LNCaP clone FGC (cell line): ENCODE measurements around the gene CRISPLD2.

Source experiments
- DNase-seq: peaks from one replicate; pipeline ENCODE4 v3.0.0-alpha.2; 2011; ENCODE audit warnings: low read depth
- H3K4me3 ChIP-seq: 2 replicates; pipeline ENCODE4 v1.5.1; 2011; ENCODE audit warnings: mild to moderate bottlenecking, low read depth, low read length, control low read depth
- CTCF ChIP-seq: IDR thresholded peaks from 2 replicates; pipeline ENCODE4 v1.5.1; 2012; ENCODE audit warnings: mild to moderate bottlenecking; ENCODE audit not compliant: control insufficient read depth, insufficient read depth; ENCODE audit errors: extremely low read depth

The CRISPLD2 gene

DNA sequence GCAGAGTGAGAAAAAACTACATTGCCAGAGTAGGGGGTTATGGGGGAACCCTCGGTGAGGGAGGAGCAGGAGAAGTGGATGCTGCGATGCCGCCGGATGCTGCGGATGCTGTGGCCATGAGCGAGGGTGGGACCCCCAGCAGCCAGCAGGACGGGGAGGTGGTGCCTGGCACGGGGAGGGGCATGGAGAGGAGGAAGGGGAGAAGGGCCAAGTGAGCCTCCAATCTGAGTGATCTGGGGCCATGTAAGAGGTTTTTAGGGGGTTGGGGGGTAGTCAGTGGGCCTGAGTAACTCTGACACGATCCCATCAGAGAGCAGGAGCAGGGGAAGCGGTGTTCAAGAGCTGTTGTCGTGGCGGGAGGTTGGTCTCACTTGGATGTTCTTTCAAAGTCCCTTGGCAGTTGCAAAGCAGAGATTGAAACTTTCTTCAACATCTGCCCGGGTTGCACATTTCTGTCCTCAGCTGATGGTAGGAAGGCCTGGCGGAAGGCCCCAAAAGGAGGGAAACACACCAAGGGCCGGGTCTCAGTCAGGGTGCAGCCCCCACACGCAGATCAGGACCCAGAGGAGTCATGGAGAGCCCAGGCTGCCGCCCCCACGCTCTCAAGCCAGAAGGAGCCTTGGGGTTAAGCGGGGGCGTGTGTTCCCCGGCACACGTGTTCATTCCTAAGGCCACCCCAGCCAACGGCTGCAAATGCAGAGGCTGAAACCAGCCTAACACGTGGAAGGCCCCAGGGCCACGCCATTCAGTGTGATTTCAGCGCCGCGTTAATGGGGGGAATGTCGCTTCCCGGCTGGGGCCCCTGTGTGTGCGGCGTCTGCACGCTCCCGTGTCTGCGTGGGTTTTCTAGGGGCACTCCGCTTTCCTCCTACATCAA is 109.9 kb downstream of the CRISPLD2 start:
- no peak for TF ChIP-seq CTCF
- DNase-seq = no peak
- H3K4me3 ChIP-seq = no peak overlapping the region

DNA sequence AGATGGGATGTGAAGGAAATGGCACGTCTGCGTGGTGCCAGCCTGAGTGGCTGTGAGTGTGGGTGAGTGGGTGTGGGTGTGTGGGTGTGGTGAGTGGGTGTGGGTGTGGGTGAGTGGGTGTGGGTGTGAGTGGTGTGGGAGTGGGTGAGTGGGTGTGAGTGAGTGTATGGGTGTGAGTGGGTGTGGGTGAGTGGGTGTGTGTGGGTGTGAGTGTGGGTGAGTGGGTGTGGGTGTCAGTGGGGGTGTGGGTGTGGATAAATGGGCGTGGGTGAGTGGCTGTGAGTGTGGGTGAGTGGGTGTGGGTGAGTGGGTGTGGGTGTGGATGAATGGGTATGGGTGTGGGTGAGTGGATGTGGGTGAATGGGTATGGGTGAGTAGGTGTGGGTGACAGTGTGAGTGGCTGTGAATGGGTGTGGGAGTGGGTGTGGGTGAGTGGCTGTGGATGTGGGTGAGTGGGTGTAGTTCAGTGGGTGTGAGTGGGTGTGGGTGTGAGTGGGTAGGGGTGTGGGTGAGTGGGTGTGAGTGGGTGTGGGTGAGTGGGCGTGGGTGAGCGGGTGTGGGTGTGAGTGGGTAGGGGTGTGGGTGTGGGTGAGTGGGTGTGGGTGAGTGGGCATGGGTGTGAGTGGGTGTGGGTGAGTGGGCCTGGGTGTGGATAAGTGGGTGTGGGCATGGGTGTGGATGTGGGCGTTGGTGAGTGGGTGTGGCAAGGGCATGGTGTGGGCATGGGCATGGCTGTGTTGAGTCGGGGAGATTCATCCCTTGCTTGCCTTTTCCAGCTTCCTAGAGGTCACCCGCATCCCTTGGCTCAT is 110.7 kb downstream of the CRISPLD2 start:
- no peak overlapping the region for H3K4me3 ChIP-seq
- DNase-seq = no peak
- TF ChIP-seq CTCF = no peak

DNA sequence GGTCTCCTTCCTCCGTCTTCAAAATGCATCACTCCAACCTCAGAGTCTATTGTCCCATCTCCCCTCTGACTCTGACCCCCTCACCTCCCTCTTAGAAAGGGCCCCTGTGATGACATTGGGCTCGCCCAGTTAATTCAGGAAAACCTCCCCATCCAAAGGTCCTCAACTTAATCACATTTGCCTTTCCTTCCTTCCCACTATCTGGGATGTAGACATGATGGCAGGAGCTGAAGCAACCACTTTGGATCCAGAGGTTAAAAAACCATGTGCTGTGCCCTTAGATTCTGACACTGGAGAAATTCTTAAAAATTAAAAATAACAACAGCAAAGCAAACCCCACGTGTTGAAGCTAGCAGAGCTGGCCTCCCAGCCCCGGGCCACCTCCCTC is 111.3 kb downstream of the CRISPLD2 start:
- no peak for DNase-seq
- TF ChIP-seq CTCF = no peak

DNA sequence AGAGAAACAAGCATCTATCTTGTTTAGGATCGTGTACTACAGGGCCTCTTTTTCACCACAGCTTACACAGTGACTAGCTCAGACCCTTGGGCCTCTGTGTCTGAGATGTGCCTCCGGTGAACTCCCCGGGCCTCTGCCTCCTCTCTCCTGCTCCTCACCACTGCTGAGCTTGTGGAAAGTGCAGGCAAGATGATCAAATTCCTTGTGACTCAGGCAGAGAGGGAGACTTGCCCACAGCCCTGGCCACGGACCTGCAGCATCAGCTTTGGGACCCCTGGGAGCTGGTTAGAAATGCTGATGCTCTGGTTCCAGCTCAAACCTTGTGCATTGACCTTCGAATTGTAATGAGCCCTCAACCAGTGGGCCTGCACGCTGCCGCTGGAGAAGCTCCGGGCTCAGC is 111.7 kb downstream of the CRISPLD2 start:
- H3K4me3 ChIP-seq = no peak overlapping the region
- DNase-seq = no peak
- no peak for TF ChIP-seq CTCF

More for the DNA sequence above, 111.3 kb downstream of the CRISPLD2 start:
- H3K4me3 ChIP-seq = no peak overlapping the region

GRCh38 chr16:84932681-84933080 is 112.9 kb downstream of the CRISPLD2 start:
- no peak overlapping the region for H3K4me3 ChIP-seq
- DNase-seq = no peak
- TF ChIP-seq CTCF = no peak

DNA sequence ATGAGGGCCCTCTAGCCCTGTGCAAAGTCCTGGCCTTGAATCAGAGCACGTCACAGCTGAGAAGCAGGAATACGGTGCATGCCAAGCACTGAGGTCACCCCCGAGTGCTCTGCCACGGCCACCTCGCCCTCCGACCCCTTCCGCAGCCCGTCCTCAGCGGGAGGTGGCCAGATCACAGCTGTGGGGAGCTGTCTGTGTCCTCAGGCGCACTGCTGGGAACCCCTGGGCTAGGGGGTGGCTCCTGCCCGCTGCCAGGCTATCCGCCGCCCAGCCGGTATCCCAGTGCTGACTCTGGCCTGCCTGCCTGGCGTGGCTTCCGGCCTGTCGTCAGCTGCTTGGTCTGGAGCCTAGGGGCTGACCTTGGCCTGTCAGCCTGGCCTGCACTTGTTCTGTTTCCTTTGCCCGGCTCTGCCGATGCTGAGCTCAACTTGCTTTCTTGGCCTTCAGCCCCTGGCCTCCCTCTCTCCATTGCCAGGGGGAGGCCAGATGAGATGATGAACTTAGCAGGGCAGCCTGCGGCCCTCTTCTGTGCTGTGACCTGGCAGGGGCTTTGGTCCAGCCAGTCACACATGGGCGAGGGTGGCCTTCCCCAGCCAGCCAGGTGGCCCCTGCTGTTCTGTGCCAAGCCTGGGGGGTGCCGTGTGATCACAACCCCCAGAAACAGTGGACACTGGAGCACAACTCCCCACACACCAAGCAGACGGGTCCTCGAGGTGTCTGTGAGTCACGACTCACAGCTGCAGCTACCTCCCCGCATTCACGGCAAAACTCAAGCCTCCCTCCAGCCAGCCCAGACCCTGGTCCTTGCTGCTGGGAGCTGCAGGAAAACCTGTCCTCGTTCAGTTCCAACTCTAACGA is 114.2 kb downstream of the CRISPLD2 start:
- no peak overlapping the region for H3K4me3 ChIP-seq
- no peak for DNase-seq
- TF ChIP-seq CTCF = no peak
